ENCODE data around the gene MOB2.

- TF ChIP-seq CTCF (conservative IDR thresholded peaks at IDR 0.05) (no peak), EZH2 (IDR thresholded peaks at IDR 0.05; ENCODE audit: low read depth) (no peak)
Measured at GRCh38 chr11:1450344-1450875, 36.2 kb downstream of the MOB2 start.

Data from PC-9 (cell line).